Measurements from ENCODE around the gene TAF4B.
"Not testable (repeated sequence)": the region's sequence is repeated elsewhere in the genome, so short reads cannot be mapped to it uniquely, and the experiment has no call there.

Gene TAF4B, protein sequence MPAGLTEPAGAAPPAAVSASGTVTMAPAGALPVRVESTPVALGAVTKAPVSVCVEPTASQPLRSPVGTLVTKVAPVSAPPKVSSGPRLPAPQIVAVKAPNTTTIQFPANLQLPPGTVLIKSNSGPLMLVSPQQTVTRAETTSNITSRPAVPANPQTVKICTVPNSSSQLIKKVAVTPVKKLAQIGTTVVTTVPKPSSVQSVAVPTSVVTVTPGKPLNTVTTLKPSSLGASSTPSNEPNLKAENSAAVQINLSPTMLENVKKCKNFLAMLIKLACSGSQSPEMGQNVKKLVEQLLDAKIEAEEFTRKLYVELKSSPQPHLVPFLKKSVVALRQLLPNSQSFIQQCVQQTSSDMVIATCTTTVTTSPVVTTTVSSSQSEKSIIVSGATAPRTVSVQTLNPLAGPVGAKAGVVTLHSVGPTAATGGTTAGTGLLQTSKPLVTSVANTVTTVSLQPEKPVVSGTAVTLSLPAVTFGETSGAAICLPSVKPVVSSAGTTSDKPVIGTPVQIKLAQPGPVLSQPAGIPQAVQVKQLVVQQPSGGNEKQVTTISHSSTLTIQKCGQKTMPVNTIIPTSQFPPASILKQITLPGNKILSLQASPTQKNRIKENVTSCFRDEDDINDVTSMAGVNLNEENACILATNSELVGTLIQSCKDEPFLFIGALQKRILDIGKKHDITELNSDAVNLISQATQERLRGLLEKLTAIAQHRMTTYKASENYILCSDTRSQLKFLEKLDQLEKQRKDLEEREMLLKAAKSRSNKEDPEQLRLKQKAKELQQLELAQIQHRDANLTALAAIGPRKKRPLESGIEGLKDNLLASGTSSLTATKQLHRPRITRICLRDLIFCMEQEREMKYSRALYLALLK

DNA sequence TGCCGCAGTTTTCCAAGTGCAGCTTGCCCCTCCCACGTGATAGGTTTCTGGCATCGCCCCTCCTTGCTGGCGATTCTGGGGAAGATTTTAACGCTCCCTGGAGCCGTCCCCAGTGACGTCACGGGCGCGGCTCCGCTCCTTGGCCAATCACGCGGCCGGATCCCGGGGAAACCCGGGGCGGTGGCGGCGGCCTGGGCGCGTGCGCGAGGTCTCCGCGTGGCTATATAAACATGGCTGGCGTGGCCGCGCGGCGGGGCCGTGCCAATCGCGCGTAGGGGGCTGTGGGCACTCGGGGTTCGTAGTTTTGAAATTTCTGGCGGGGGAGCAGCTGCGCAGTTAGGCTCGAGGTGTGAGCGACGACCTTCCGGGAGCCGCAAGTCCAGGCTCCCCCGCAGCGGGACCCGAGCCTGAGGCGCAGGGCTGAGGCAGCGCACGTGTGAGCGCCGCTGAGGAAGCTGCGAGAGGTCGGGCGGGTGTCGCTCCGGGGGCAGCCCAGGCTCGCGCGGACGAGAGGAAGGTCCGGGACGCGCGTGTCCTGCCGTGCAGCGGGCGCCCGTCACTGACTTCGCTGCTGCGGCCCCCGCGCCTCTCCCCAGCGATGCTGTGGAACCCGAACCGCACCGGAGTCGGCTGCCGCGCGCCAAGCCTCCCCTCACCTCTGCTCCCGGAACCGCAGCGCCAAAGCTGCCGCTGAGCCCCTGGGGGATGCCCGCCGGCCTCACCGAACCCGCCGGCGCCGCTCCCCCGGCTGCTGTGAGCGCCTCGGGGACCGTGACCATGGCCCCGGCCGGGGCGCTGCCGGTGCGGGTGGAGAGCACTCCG is at the start of gene TAF4B:
TAF4B (plus strand) TSS at position 217 of the 822 bp plus-strand sequence; CDS start at position 706, 489 bp downstream.
- Histone ChIP-seq H3K4me1 (ENCODE audit: control insufficient read depth in 2 of 2, insufficient read depth in 2 of 2, low read length in 2 of 2) (peaks cover 5 to 12% of the 10 kb centered on the region in 2 donors), H3K36me3 (ENCODE audit: control insufficient read depth in 2 of 2, insufficient read depth in 2 of 2, low read length in 2 of 2) (no peaks in the 10 kb centered on the region), H3K9me3 (ENCODE audit: control insufficient read depth in 2 of 2, low read length in 2 of 2) (no peaks in the 10 kb centered on the region), H3K27ac (ENCODE audit: low read depth in 2 of 2, low read length in 2 of 2) (peak within 1 kb of the TSS; percentile 62 to 80), H3K9ac (ENCODE audit: low read depth in 1 of 2, low read length in 2 of 2) (peak within 1 kb of the TSS; percentile 75 to 82), H3K4me3 (ENCODE audit: low read length in 2 of 2) (peak within 1 kb of the TSS; percentile 81 to 85), H3K27me3 (ENCODE audit: control insufficient read depth in 2 of 2, insufficient read depth in 2 of 2, low read length in 2 of 2) (no peaks in the 10 kb centered on the region)

GRCh38 chr18:26181343-26181826 is 44.9 kb upstream of the TAF4B start:
- H3K9ac ChIP-seq (ENCODE audit: low read depth in 1 of 2, low read length in 2 of 2), result no peak overlapping the region
- no peak overlapping the region for H3K4me3 ChIP-seq (ENCODE audit: low read length in 2 of 2)
- H3K9me3 ChIP-seq (ENCODE audit: control insufficient read depth in 2 of 2, low read length in 2 of 2), result no peaks in the 10 kb centered on the region
- H3K36me3 ChIP-seq (ENCODE audit: control insufficient read depth in 2 of 2, insufficient read depth in 2 of 2, low read length in 2 of 2), result no peaks in the 10 kb centered on the region
- no peaks in the 10 kb centered on the region for H3K27me3 ChIP-seq (ENCODE audit: control insufficient read depth in 2 of 2, insufficient read depth in 2 of 2, low read length in 2 of 2)
- no peak overlapping the region for H3K27ac ChIP-seq (ENCODE audit: low read depth in 2 of 2, low read length in 2 of 2)
- no peaks in the 10 kb centered on the region for H3K4me1 ChIP-seq (ENCODE audit: control insufficient read depth in 2 of 2, insufficient read depth in 2 of 2, low read length in 2 of 2)

GRCh38 chr18:26183395-26184112 is 42.7 kb upstream of the TAF4B start:
- H3K9me3 ChIP-seq (ENCODE audit: control insufficient read depth in 2 of 2, low read length in 2 of 2), result no peaks in the 10 kb centered on the region

GRCh38 chr18:26185267-26185666 is 41.0 kb upstream of the TAF4B start:
- no peak overlapping the region for H3K27ac ChIP-seq (ENCODE audit: low read depth in 2 of 2, low read length in 2 of 2)
- H3K9ac ChIP-seq (ENCODE audit: low read depth in 1 of 2, low read length in 2 of 2), result no peak overlapping the region
- H3K9me3 ChIP-seq (ENCODE audit: control insufficient read depth in 2 of 2, low read length in 2 of 2), result no peaks in the 10 kb centered on the region
- no peaks in the 10 kb centered on the region for H3K36me3 ChIP-seq (ENCODE audit: control insufficient read depth in 2 of 2, insufficient read depth in 2 of 2, low read length in 2 of 2)
- no peaks in the 10 kb centered on the region for H3K27me3 ChIP-seq (ENCODE audit: control insufficient read depth in 2 of 2, insufficient read depth in 2 of 2, low read length in 2 of 2)
- H3K4me3 ChIP-seq (ENCODE audit: low read length in 2 of 2), result no peak overlapping the region
- H3K4me1 ChIP-seq (ENCODE audit: control insufficient read depth in 2 of 2, insufficient read depth in 2 of 2, low read length in 2 of 2), result no peaks in the 10 kb centered on the region

More at GRCh38 chr18:26183395-26184112, 42.7 kb upstream of the TAF4B start:
- H3K36me3 ChIP-seq (ENCODE audit: control insufficient read depth in 2 of 2, insufficient read depth in 2 of 2, low read length in 2 of 2), result no peaks in the 10 kb centered on the region
- no peak overlapping the region for H3K4me3 ChIP-seq (ENCODE audit: low read length in 2 of 2)
- no peak overlapping the region for H3K27ac ChIP-seq (ENCODE audit: low read depth in 2 of 2, low read length in 2 of 2)
- H3K4me1 ChIP-seq (ENCODE audit: control insufficient read depth in 2 of 2, insufficient read depth in 2 of 2, low read length in 2 of 2), result no peaks in the 10 kb centered on the region
- H3K27me3 ChIP-seq (ENCODE audit: control insufficient read depth in 2 of 2, insufficient read depth in 2 of 2, low read length in 2 of 2), result no peaks in the 10 kb centered on the region
- no peak overlapping the region for H3K9ac ChIP-seq (ENCODE audit: low read depth in 1 of 2, low read length in 2 of 2)

GRCh38 chr18:26190506-26190905 is 35.7 kb upstream of the TAF4B start:
- no peak overlapping the region for H3K9ac ChIP-seq (ENCODE audit: low read depth in 1 of 2, low read length in 2 of 2)
- H3K4me3 ChIP-seq (ENCODE audit: low read length in 2 of 2), result no peak overlapping the region
- H3K4me1 ChIP-seq (ENCODE audit: control insufficient read depth in 2 of 2, insufficient read depth in 2 of 2, low read length in 2 of 2), result no peaks in the 10 kb centered on the region
- peak overlapping the region in 1 of 2 donors; percentile 11 for H3K27ac ChIP-seq (ENCODE audit: low read depth in 2 of 2, low read length in 2 of 2)
- H3K9me3 ChIP-seq (ENCODE audit: control insufficient read depth in 2 of 2, low read length in 2 of 2), result no peaks in the 10 kb centered on the region
- no peaks in the 10 kb centered on the region for H3K27me3 ChIP-seq (ENCODE audit: control insufficient read depth in 2 of 2, insufficient read depth in 2 of 2, low read length in 2 of 2)
- no peaks in the 10 kb centered on the region for H3K36me3 ChIP-seq (ENCODE audit: control insufficient read depth in 2 of 2, insufficient read depth in 2 of 2, low read length in 2 of 2)

GRCh38 chr18:26192233-26192632 is 34.0 kb upstream of the TAF4B start:
- H3K36me3 ChIP-seq (ENCODE audit: control insufficient read depth in 2 of 2, insufficient read depth in 2 of 2, low read length in 2 of 2), result no peaks in the 10 kb centered on the region
- no peak overlapping the region for H3K9ac ChIP-seq (ENCODE audit: low read depth in 1 of 2, low read length in 2 of 2)
- H3K4me1 ChIP-seq (ENCODE audit: control insufficient read depth in 2 of 2, insufficient read depth in 2 of 2, low read length in 2 of 2), result no peaks in the 10 kb centered on the region
- no peaks in the 10 kb centered on the region for H3K27me3 ChIP-seq (ENCODE audit: control insufficient read depth in 2 of 2, insufficient read depth in 2 of 2, low read length in 2 of 2)
- no peaks in the 10 kb centered on the region for H3K9me3 ChIP-seq (ENCODE audit: control insufficient read depth in 2 of 2, low read length in 2 of 2)
- no peak overlapping the region for H3K27ac ChIP-seq (ENCODE audit: low read depth in 2 of 2, low read length in 2 of 2)
- H3K4me3 ChIP-seq (ENCODE audit: low read length in 2 of 2), result no peak overlapping the region

- Histone ChIP-seq H3K36me3 (ENCODE audit: control insufficient read depth in 2 of 2, insufficient read depth in 2 of 2, low read length in 2 of 2) (no peaks in the 10 kb centered on the region), H3K27ac (ENCODE audit: low read depth in 2 of 2, low read length in 2 of 2) (no peak overlapping the region), H3K4me1 (ENCODE audit: control insufficient read depth in 2 of 2, insufficient read depth in 2 of 2, low read length in 2 of 2) (no peaks in the 10 kb centered on the region), H3K9ac (ENCODE audit: low read depth in 1 of 2, low read length in 2 of 2) (no peak overlapping the region), H3K27me3 (ENCODE audit: control insufficient read depth in 2 of 2, insufficient read depth in 2 of 2, low read length in 2 of 2) (no peaks in the 10 kb centered on the region), H3K9me3 (ENCODE audit: control insufficient read depth in 2 of 2, low read length in 2 of 2) (no peaks in the 10 kb centered on the region), H3K4me3 (ENCODE audit: low read length in 2 of 2) (no peak overlapping the region)
These were observed 29.6 kb upstream of the TAF4B start for GRCh38 chr18:26196605-26197004.

DNA sequence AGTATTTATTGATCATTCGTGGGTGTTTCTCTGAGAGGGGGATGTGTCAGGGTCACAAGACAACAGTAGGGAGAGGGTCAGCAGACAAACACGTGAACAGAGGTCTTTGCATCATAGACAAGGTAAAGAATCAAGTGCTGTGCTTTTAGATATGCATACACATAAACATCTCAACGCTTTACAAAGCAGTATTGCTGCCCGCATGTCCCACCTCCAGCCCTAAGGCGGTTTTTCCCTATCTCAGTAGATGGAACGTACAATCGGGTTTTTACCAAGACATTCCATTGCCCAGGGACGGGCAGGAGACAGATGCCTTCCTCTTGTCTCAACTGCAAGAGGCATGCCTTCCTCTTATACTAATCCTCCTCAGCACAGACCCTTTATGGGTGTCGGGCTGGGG is 24.2 kb upstream of the TAF4B start:
- H3K27ac ChIP-seq (ENCODE audit: low read depth in 2 of 2, low read length in 2 of 2); H3K9me3 ChIP-seq (ENCODE audit: control insufficient read depth in 2 of 2, low read length in 2 of 2); H3K4me3 ChIP-seq (ENCODE audit: low read length in 2 of 2); H3K27me3 ChIP-seq (ENCODE audit: control insufficient read depth in 2 of 2, insufficient read depth in 2 of 2, low read length in 2 of 2); H3K9ac ChIP-seq (ENCODE audit: low read depth in 1 of 2, low read length in 2 of 2); H3K4me1 ChIP-seq (ENCODE audit: control insufficient read depth in 2 of 2, insufficient read depth in 2 of 2, low read length in 2 of 2); H3K36me3 ChIP-seq (ENCODE audit: control insufficient read depth in 2 of 2, insufficient read depth in 2 of 2, low read length in 2 of 2): not testable (repeated sequence)

DNA sequence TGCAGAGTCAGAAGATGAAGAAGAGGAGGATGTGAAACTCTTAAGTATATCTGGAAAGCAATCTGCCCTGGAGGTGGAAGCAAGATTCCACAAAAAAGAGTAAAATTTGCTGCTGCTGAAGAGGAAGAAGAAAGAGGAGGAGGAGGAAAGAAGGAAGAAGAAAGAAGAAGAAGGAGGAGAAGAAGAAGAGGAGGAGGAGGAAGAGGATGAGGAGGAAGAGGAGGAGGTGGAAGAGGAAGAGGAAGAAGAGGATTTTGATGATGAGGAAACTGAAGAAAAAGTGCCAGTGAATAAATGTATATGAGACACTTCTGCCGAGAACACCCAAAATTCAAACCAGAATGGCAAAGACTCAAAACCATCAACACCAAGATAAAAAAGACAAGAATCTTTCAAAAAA is 20.9 kb upstream of the TAF4B start:
- Histone ChIP-seq H3K4me3 (ENCODE audit: low read length in 2 of 2) (no peak overlapping the region), H3K27me3 (ENCODE audit: control insufficient read depth in 2 of 2, insufficient read depth in 2 of 2, low read length in 2 of 2) (no peaks in the 10 kb centered on the region), H3K36me3 (ENCODE audit: control insufficient read depth in 2 of 2, insufficient read depth in 2 of 2, low read length in 2 of 2) (no peaks in the 10 kb centered on the region), H3K4me1 (ENCODE audit: control insufficient read depth in 2 of 2, insufficient read depth in 2 of 2, low read length in 2 of 2) (no peaks in the 10 kb centered on the region), H3K27ac (ENCODE audit: low read depth in 2 of 2, low read length in 2 of 2) (no peak overlapping the region), H3K9ac (ENCODE audit: low read depth in 1 of 2, low read length in 2 of 2) (no peak overlapping the region), H3K9me3 (ENCODE audit: control insufficient read depth in 2 of 2, low read length in 2 of 2) (no peaks in the 10 kb centered on the region)

All from mucosa of rectum (tissue), 2 donors.